MCF 10A (cell line): ENCODE data around the gene BCORL1. TPM values are rescaled to one million over a fixed set of nuclear protein-coding genes. Genes with fewer than 3 reads are reported as not detected.

Experiments
- BruUV-seq: library from RNA; stranded (reverse); fragments of 400-500 nt; replicated peaks from 2 replicates; lab custom pipeline; 2021; lab: Mats Ljungman, UMichigan
- CTCF ChIA-PET: fragments of 300-600 bp; sonication (Branson Sonifier 250); formaldehyde crosslinking; extraction: SDS; loops from one replicate; lab custom pipeline; 2021; ENCODE audit warnings: antibody characterized with exemption, inconsistent platforms; lab: Yijun Ruan, JAX
- POLR2A ChIA-PET: fragments of 300-600, 350-650 bp; sonication (Branson Sonifier 250); formaldehyde crosslinking; extraction: SDS; loops from one replicate; lab custom pipeline; 2020; ENCODE audit warnings: antibody characterized with exemption, inconsistent platforms; lab: Yijun Ruan, JAX
- DNase-seq: peaks from one replicate; pipeline ENCODE4 v3.0.0-alpha.2; 2018; ENCODE audit not compliant: unreplicated experiment
- H3K27ac Mint-ChIP-seq: one replicate; pipeline ENCODE4 v1.8.0; 2022; ENCODE audit warnings: mild to moderate bottlenecking, low read depth, mixed read lengths; ENCODE audit not compliant: unreplicated experiment
- H3K27me3 Mint-ChIP-seq: one replicate; pipeline ENCODE4 v1.8.0; 2022; ENCODE audit warnings: mixed read lengths; ENCODE audit not compliant: insufficient read depth, unreplicated experiment
- H3K36me3 Mint-ChIP-seq: one replicate; pipeline ENCODE4 v1.8.0; 2022; ENCODE audit warnings: mild to moderate bottlenecking, moderate library complexity, mixed read lengths; ENCODE audit not compliant: insufficient read depth, unreplicated experiment
- H3K4me1 Mint-ChIP-seq: one replicate; pipeline ENCODE4 v1.8.0; 2022; ENCODE audit warnings: mixed read lengths; ENCODE audit not compliant: insufficient read depth, unreplicated experiment
- H3K4me3 Mint-ChIP-seq: one replicate; pipeline ENCODE4 v1.8.0; 2022; ENCODE audit warnings: mild to moderate bottlenecking, moderate library complexity, mixed read lengths; ENCODE audit not compliant: unreplicated experiment
- H3K9me3 Mint-ChIP-seq: one replicate; pipeline ENCODE4 v1.8.0; 2022; ENCODE audit warnings: mixed read lengths; ENCODE audit not compliant: unreplicated experiment
- intact Hi-C: fragments of 100-400 bp; cut with micrococcal nuclease; formaldehyde crosslinking; loops from 2 replicates; pipeline ENCODE4 v1.14.1; 2022
- total RNA-seq: library from RNA; stranded (reverse); gene quantifications from 2 replicates; pipeline ENCODE4 v1.2.3, GENCODE V29; 2022
- TF ChIP-seq, protein P1 (sequence below): fragments of 200-600 bp; IDR thresholded peaks from one replicate; pipeline ENCODE4 v1.8.0; 2022; ENCODE audit warnings: antibody characterized with exemption, mild to moderate bottlenecking; ENCODE audit not compliant: unreplicated experiment

Gene BCORL1
- total RNA-seq, 1 experiment from 2014 or later: 2.9 TPM

GRCh38 chrX:130083107-130083490 is 100.7 kb downstream of the BCORL1 start:
- POLR2A ChIA-PET: interaction anchor here (0.6 kb wide), 1 partner anchor 36 kb away, joined by 4 read pairs; no protein-coding TSS in a partner anchor
- no peak overlapping the region for H3K27ac Mint-ChIP-seq

GRCh38 chrX:130083656-130084382 is 101.4 kb downstream of the BCORL1 start:
- BruUV-seq: no TSS peak
- H3K27me3 Mint-ChIP-seq: peaks cover 11% of the 10 kb centered on the region
- H3K9me3 Mint-ChIP-seq: no peaks in the 10 kb centered on the region
- H3K4me1 Mint-ChIP-seq: no peaks in the 10 kb centered on the region
- H3K27ac Mint-ChIP-seq: no peak overlapping the region
- no peak for DNase-seq
- H3K4me3 Mint-ChIP-seq: no peak overlapping the region
- TF ChIP-seq, protein P1, sequence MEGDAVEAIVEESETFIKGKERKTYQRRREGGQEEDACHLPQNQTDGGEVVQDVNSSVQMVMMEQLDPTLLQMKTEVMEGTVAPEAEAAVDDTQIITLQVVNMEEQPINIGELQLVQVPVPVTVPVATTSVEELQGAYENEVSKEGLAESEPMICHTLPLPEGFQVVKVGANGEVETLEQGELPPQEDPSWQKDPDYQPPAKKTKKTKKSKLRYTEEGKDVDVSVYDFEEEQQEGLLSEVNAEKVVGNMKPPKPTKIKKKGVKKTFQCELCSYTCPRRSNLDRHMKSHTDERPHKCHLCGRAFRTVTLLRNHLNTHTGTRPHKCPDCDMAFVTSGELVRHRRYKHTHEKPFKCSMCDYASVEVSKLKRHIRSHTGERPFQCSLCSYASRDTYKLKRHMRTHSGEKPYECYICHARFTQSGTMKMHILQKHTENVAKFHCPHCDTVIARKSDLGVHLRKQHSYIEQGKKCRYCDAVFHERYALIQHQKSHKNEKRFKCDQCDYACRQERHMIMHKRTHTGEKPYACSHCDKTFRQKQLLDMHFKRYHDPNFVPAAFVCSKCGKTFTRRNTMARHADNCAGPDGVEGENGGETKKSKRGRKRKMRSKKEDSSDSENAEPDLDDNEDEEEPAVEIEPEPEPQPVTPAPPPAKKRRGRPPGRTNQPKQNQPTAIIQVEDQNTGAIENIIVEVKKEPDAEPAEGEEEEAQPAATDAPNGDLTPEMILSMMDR: no peak
- intact Hi-C loops: no loop called here
- POLR2A ChIA-PET: interaction anchor here (0.6 kb wide), 1 partner anchor 35 kb away, joined by 4 read pairs; no protein-coding TSS in a partner anchor
- CTCF ChIA-PET: interaction anchor here (0.9 kb wide), 1 partner anchor 110 kb away, joined by 3 read pairs; no protein-coding TSS in a partner anchor
- peaks cover 18% of the 10 kb centered on the region for H3K36me3 Mint-ChIP-seq

More at GRCh38 chrX:130083107-130083490, 100.7 kb downstream of the BCORL1 start:
- intact Hi-C loops: no loop called here
- Mint-ChIP-seq H3K9me3 (no peaks in the 10 kb centered on the region), H3K36me3 (peaks cover 18% of the 10 kb centered on the region), H3K4me3 (no peak overlapping the region), H3K4me1 (no peaks in the 10 kb centered on the region), H3K27me3 (peaks cover 12% of the 10 kb centered on the region)
- CTCF ChIA-PET: interaction anchor here (0.5 kb wide), 1 partner anchor 109 kb away, joined by 3 read pairs; no protein-coding TSS in a partner anchor
- no peak for DNase-seq
- TF ChIP-seq, protein P1: no peak
- BruUV-seq: no TSS peak

DNA sequence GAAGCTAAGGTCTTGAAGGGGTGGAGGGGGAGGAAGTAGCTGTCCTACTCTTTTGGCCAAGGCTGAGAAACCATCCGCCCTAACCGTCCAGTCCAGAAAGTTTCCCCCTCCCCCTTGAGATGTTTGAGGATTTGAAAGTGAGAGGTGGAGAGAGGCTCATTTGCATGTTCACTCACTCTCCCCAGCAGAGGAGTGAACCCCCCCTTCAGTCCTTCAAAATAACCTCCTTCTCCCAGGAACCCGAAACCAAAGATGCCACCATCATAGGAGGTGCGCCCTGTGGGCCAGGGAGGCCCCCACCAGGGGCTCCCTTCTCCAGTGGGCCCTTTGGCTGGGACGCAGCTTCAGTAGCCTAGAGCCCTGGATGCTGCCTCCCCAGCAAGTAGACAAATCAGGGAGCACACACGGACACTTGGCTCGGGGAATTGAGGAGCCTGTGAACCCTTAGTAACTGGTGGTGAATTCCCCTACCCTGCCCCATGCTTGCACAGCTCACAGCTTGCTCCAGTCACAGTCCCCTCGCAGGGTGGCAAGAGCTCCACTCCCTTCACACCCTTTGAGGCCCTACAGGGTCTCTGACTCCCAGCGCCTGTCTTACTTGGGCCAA is 102.3 kb downstream of the BCORL1 start:
- no TSS peak for BruUV-seq
- Mint-ChIP-seq H3K4me1 (no peaks in the 10 kb centered on the region), H3K36me3 (peaks cover 14% of the 10 kb centered on the region), H3K4me3 (no peak overlapping the region), H3K27me3 (peaks cover 2% of the 10 kb centered on the region), H3K9me3 (no peaks in the 10 kb centered on the region), H3K27ac (no peak overlapping the region)
- ChIA-PET POLR2A (no interaction called here), CTCF (interaction anchor here (0.6 to 0.9 kb wide), 2 partner anchors 104 to 109 kb away, joined by 3 read pairs; no protein-coding TSS in a partner anchor)
- DNase-seq: no peak
- intact Hi-C loops: no loop called here
- TF ChIP-seq, protein P1: no peak
